ENCODE results near the gene TXNDC2. TPM values are rescaled to one million over a fixed set of nuclear protein-coding genes. Genes with fewer than 3 reads are reported as not detected.
"Not testable (repeated sequence)": the region's sequence is repeated elsewhere in the genome, so short reads cannot be mapped to it uniquely, and the experiment has no call there.

TXNDC2 gene
- polyA plus RNA-seq, 3 donors, result 0.10 to 0.36 TPM; not detected in 1

GRCh38 chr18:9900699-9901098 is 14.9 kb downstream of the TXNDC2 start:
- no peak overlapping the region for H3K27ac ChIP-seq (ENCODE audit: low read depth in 1 of 2, low read length in 2 of 2)
- no peaks in the 10 kb centered on the region for H3K4me1 ChIP-seq (ENCODE audit: control insufficient read depth in 1 of 2, insufficient read depth in 2 of 2, low read length in 2 of 2)
- intact Hi-C loops (cut with micrococcal nuclease), result loop anchor here in 1 of 2 donors (10.0 kb wide), 1 partner anchor 46 kb away; no protein-coding TSS in a partner anchor
- no peaks in the 10 kb centered on the region for H3K27me3 ChIP-seq (ENCODE audit: control insufficient read depth in 2 of 2, insufficient read depth in 2 of 2, low read length in 2 of 2)
- Mint-ChIP-seq H3K36me3 (no peaks in the 10 kb centered on the region), H3K27ac (peak overlapping the region in 1 of 7 donors; percentile 68), H3K4me3 (no peak overlapping the region), H3K9me3 (peaks cover 0 to 2% (median 0%) of the 10 kb centered on the region in 7 donors), H3K4me1 (peaks cover 1% of the 10 kb centered on the region), H3K27me3 (ENCODE audit: low read depth in 3 of 3) (peaks cover 0 to 3% (median 2%) of the 10 kb centered on the region in 3 donors)
- WGBS (ENCODE audit: insufficient coverage), result 94% methylated on average over 4 of the region's 7 CpGs
- H3K4me3 ChIP-seq (replicated peaks in 1 of 3; ENCODE audit: low read depth in 2 of 3, low read length in 3 of 3), result no peak overlapping the region
- H3K79me2 ChIP-seq (ENCODE audit: insufficient read depth, low read length), result no peaks in the 10 kb centered on the region
- no peaks in the 10 kb centered on the region for H3K9me3 ChIP-seq (replicated peaks in 1 of 2; ENCODE audit: control insufficient read depth in 1 of 2, insufficient read depth in 1 of 2, low read length in 2 of 2)
- DNase-seq, result no peak
- no peaks in the 10 kb centered on the region for H3K36me3 ChIP-seq (replicated peaks in 1 of 2; ENCODE audit: control insufficient read depth in 1 of 2, insufficient read depth in 2 of 2, low read length in 2 of 2)
- no peak overlapping the region for H3K4me2 ChIP-seq (replicated peaks; ENCODE audit: extremely low read depth, low read length, poor library complexity, severe bottlenecking)
- no peak overlapping the region for H2AFZ ChIP-seq (ENCODE audit: insufficient read depth, low read depth, low read length, poor library complexity, severe bottlenecking)
- H3K9ac ChIP-seq (ENCODE audit: insufficient read depth, low read length, poor library complexity, severe bottlenecking), result no peak overlapping the region
- TF ChIP-seq CTCF (IDR thresholded peaks at IDR 0.05), result no peak
- no peaks in the 10 kb centered on the region for H4K20me1 ChIP-seq (ENCODE audit: insufficient read depth, low read length)

- Histone ChIP-seq H3K4me3 (replicated peaks in 1 of 3; ENCODE audit: low read depth in 2 of 3, low read length in 3 of 3) (no peak overlapping the region), H3K9me3 (replicated peaks in 1 of 2; ENCODE audit: control insufficient read depth in 1 of 2, insufficient read depth in 1 of 2, low read length in 2 of 2) (no peaks in the 10 kb centered on the region), H3K4me2 (replicated peaks; ENCODE audit: extremely low read depth, low read length, poor library complexity, severe bottlenecking) (no peak overlapping the region), H4K20me1 (ENCODE audit: insufficient read depth, low read length) (no peaks in the 10 kb centered on the region), H3K9ac (ENCODE audit: insufficient read depth, low read length, poor library complexity, severe bottlenecking) (no peak overlapping the region), H3K4me1 (ENCODE audit: control insufficient read depth in 1 of 2, insufficient read depth in 2 of 2, low read length in 2 of 2) (peaks cover 0 to 1% of the 10 kb centered on the region in 2 donors), H3K79me2 (ENCODE audit: insufficient read depth, low read length) (no peaks in the 10 kb centered on the region), H3K27ac (ENCODE audit: low read depth in 1 of 2, low read length in 2 of 2) (no peak overlapping the region), H3K36me3 (replicated peaks in 1 of 2; ENCODE audit: control insufficient read depth in 1 of 2, insufficient read depth in 2 of 2, low read length in 2 of 2) (no peaks in the 10 kb centered on the region), H3K27me3 (ENCODE audit: control insufficient read depth in 2 of 2, insufficient read depth in 2 of 2, low read length in 2 of 2) (no peaks in the 10 kb centered on the region), H2AFZ (ENCODE audit: insufficient read depth, low read depth, low read length, poor library complexity, severe bottlenecking) (no peak overlapping the region)
- Mint-ChIP-seq H3K27me3 (ENCODE audit: low read depth in 3 of 3) (peaks cover 0 to 3% (median 2%) of the 10 kb centered on the region in 3 donors), H3K36me3 (no peaks in the 10 kb centered on the region), H3K4me3 (no peak overlapping the region), H3K4me1 (peaks cover 5% of the 10 kb centered on the region), H3K9me3 (no peaks in the 10 kb centered on the region), H3K27ac (no peak overlapping the region)
- intact Hi-C loops (cut with micrococcal nuclease), result loop anchor here in 1 of 2 donors (10.0 kb wide), 1 partner anchor 47 kb away; no protein-coding TSS in a partner anchor
- TF ChIP-seq CTCF (IDR thresholded peaks at IDR 0.05), result no peak
- WGBS (ENCODE audit: insufficient coverage), result no CpG with 5 or more reads among the region's 3 CpGs
- no peak for DNase-seq
Observed at GRCh38 chr18:9901377-9901776, 15.6 kb downstream of the TXNDC2 start.

DNA sequence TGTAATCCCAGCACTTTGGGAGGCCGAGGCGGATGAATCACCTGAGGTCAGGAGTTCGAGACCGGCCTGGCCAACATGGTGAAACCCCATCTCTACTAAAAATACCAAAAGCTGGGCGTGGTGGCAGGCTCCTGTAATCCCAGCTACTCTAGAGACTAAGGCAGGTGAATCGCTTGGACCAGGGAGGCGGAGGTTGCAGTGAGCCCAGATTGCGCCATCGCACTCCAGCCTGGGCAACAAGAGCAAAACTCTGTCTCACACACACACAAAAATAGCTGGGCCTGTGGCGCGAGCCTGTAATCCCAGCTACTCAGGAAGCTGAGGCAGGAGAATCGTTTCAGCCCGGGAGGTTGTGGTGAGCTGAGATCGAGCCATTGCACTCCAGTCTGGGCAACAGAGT is 16.5 kb downstream of the TXNDC2 start:
- H4K20me1 ChIP-seq (ENCODE audit: insufficient read depth, low read length); H3K36me3 ChIP-seq (replicated peaks in 1 of 2; ENCODE audit: control insufficient read depth in 1 of 2, insufficient read depth in 2 of 2, low read length in 2 of 2); H3K4me3 ChIP-seq (replicated peaks in 1 of 3; ENCODE audit: low read depth in 2 of 3, low read length in 3 of 3); H3K4me1 Mint-ChIP-seq; DNase-seq; H3K9me3 ChIP-seq (replicated peaks in 1 of 2; ENCODE audit: control insufficient read depth in 1 of 2, insufficient read depth in 1 of 2, low read length in 2 of 2); H3K4me1 ChIP-seq (ENCODE audit: control insufficient read depth in 1 of 2, insufficient read depth in 2 of 2, low read length in 2 of 2); H3K27me3 Mint-ChIP-seq (ENCODE audit: low read depth in 3 of 3); H3K9me3 Mint-ChIP-seq; H3K36me3 Mint-ChIP-seq; H2AFZ ChIP-seq (ENCODE audit: insufficient read depth, low read depth, low read length, poor library complexity, severe bottlenecking); H3K9ac ChIP-seq (ENCODE audit: insufficient read depth, low read length, poor library complexity, severe bottlenecking); H3K27me3 ChIP-seq (ENCODE audit: control insufficient read depth in 2 of 2, insufficient read depth in 2 of 2, low read length in 2 of 2); H3K4me3 Mint-ChIP-seq; H3K27ac ChIP-seq (ENCODE audit: low read depth in 1 of 2, low read length in 2 of 2); H3K4me2 ChIP-seq (replicated peaks; ENCODE audit: extremely low read depth, low read length, poor library complexity, severe bottlenecking); H3K79me2 ChIP-seq (ENCODE audit: insufficient read depth, low read length): not testable (repeated sequence)
- intact Hi-C loops (cut with micrococcal nuclease), result loop anchor here in 1 of 2 donors (10.0 kb wide), 1 partner anchor 47 kb away; no protein-coding TSS in a partner anchor
- H3K27ac Mint-ChIP-seq, result peak overlapping the region in 1 of 7 donors; percentile 45
- 90% methylated on average over 2 of the region's 14 CpGs for WGBS (ENCODE audit: insufficient coverage)
